GM21619 (cell line): ENCODE measurements around the gene TMEM200B.
"Not testable (repeated sequence)": the region's sequence is repeated elsewhere in the genome, so short reads cannot be mapped to it uniquely, and the experiment has no call there.

Experiments used
- ATAC-seq: cut with Tn5 transposase; IDR thresholded peaks from one replicate; pipeline ENCODE4 v1.9.1; 2021; ENCODE audit not compliant: unreplicated experiment

TMEM200B gene

GRCh38 chr1:29136391-29136915 lies 12.8 kb upstream of the TMEM200B start:
- no peak for ATAC-seq

DNA sequence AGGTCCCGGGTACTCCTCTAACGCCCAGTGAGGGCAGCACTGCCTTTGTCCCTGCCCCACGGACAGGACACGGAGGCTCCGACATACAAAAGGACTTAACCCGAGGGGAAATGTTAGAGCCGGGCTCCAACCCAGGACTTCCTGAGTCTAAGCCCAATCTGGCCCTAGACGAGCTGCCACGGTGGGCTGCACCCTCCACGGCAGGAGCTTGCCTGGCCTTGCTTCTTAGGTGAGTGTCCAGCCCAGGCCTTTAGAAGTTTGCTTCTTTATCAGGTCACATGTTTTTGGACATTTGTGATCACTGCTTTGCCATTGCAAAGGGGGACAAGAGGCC lies 11.0 kb upstream of the TMEM200B start:
- ATAC-seq, result no peak

GRCh38 chr1:29133861-29134694 lies 10.4 kb upstream of the TMEM200B start:
- no peak for ATAC-seq

- not testable (repeated sequence) for ATAC-seq
Observed at GRCh38 chr1:29131056-29131455, 7.4 kb upstream of the TMEM200B start.

DNA sequence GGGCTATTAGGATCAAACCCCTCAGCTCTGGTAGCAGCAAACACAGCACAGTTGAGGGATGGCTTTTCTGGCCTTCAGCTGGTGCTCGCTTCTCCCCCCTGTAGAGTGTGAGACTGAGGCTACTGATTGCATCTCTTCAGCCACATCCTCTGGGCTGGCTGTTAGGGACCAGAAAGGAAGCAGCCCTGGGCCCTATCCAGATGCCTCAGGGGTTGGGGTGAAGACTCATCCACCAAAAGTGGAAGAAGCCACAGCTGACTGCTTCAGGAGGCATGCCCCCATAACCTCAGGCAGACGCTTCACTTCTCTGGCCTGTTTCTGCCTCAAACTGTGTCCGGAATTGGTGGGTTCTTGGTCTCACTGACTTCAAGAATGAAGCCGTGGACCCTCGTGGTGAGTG lies 6.2 kb upstream of the TMEM200B start:
- no peak for ATAC-seq

DNA sequence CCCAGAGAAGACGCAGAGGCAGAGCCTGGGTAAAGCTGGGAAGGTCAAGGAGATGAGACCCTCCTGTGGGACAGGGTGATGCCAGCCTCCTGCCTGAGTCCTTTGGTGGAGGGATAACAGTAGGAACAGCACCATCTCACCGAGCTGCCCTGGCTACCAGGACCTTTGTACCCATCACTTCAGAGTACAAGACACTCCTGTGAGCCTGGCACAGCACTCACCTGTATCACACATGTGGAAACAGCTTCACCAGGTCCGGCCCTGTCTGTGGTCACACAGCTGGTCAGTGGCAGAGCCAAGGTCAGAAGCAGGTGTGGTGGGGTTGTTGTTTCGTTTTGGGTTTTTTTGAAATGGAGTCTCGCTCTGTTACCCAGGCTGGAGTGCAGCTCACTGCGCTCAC lies 5.0 kb upstream of the TMEM200B start:
- no peak for ATAC-seq

- no peak for ATAC-seq
Observed at GRCh38 chr1:29126198-29126597, 2.5 kb upstream of the TMEM200B start.

GRCh38 chr1:29125788-29126187 lies 2.1 kb upstream of the TMEM200B start:
- ATAC-seq, result no peak

GRCh38 chr1:29125237-29125641 lies 1.5 kb upstream of the TMEM200B start:
- ATAC-seq, result no peak

- ATAC-seq, result no peak
Observed at GRCh38 chr1:29124366-29125236, 898 bp upstream of the TMEM200B start.

DNA sequence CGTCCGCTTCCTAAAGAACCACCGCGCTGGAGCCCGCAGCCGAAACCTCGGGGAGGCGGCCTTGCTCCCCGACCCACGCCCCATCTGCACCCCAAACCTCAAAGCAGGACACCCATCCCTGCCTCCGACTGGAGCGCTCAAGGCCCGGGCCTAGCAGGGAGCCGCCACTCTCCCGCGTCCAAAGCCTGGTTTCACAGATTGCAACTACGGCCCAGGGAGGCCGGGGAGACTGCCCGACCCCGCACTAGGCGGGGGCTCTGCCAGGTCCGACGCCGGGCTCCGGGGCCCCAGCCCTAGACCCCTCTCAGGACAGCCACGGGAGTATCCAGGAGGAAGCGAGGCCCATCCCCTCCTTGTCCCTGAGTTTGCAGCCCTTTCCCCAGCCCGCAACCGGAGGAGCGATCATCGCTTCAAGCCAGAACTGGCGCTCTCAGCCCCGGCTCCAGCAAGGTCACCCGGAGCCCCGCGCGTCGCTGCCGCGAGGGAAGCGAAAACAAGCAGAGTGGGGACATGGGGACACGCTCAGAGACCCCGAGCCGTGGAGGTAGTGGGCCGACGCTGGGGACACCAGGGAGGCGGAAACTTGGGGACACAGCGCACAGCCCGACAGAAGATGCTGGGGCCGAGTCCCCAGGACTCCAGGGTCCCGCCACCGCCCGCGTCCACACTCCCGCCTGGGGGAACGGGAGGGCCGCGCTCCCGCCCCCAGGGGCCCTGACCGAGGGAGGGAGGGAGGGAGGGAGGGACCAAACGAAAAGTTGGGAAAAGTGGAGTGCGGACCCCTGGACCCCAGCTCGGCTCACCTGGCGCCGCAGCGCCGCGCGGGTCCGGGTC lies 433 bp downstream of the TMEM200B start:
- no peak for ATAC-seq

- ATAC-seq, result no peak
Observed at GRCh38 chr1:29122682-29123052, 1.0 kb downstream of the TMEM200B start.

DNA sequence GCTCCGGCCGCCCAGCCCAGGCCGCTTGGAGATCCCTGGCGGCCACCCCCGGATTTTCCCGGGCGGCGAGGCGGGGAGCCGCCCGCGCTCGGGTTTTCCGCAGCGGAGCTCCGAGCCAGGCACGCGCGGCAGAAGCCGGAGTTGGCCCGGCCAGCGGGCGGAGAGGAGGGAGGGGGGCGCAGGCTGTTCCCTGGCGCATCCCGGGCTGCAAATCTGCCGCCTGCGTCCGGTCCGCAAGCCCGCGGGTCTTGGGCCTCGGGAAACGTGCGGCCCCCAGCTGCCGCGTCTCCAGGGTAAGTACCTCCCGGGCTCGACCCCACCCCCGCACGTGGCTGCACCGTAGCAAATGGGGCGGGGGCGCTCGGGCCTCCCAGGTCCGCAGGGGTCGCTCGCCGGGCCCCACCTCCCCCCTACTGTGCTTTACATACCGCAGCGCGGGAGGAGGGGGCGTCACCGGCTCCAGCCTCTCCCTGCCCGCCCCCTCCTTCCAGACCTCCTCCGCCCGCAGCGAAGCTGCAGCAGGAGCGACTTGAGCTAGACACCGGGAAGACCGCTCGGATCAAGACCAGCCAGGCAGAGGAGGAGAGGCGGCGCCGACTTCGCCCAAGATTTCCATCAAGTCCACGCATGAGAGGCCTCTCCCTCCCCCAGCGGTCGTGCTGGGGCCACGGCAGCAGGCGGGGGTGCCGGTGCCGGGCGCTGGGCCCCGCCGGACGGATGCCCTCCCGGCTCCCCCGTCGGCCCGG lies 1.6 kb downstream of the TMEM200B start:
- no peak for ATAC-seq

DNA sequence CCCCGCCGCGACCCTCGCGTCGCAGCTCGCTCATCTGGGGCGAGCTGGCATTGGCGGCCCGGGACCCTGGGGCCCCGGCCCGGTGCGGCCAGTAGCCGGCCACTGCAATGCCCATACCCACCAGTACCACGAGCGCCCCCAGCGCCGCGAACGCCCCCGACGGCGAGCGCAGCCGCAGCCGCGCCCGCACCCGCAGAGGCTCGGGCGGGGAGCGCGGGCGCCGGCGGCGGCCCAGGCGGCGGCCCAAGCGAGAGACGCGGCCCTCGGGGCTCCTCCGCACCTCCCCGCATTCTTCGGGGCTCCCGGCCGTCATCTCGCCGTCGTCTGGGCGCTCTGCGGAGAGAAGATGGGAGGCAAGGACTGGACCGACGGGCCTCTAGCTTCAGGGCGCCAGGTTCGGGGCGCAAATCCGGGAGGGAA lies 2.2 kb downstream of the TMEM200B start:
- no peak for ATAC-seq

DNA sequence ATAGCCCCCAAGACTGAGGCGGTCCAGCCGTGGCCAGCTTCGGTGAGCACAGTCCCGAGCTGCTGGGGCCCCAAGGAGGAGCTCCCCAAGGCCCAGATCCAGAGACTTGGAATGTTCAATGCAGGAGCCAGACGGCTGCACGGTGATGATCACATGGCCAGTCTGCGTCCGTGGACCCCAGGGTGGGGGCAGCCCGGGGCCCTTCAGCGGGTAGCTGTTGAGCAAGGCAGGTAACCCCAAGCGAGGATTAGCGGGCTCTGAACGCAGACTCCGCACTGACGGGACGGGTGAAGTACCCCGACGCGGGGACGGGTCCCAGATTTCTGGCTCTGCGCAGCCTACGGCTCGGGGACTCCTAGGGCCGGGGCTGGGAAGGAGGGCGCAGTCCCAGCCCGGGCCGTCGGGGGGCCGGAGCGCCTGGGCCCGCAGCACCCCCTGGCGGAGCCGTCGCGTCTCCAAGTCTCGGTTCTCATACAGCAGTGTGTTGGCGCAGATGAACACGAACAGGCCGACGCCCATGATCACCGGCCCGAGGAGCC lies 2.7 kb downstream of the TMEM200B start:
- ATAC-seq, result no peak

DNA sequence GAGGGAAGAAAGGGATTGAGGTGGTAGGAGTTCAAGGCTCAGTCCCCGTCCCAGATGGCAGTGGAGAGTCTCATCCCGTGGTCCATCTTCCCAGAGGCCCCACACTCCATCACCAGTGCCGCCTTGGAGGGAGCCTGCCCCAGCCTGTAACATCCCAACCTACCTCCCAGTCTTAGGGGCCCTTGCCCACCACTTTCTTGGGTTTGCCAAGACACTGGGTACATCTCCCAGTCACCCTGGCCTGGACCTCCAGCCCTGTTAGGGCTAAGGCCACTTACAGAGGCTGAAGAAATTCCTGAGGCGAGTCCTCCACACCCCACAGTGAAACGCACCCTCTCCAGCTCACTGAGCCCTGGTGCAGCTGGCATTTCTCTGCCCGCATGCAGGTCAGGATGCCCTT lies 3.3 kb downstream of the TMEM200B start:
- no peak for ATAC-seq

DNA sequence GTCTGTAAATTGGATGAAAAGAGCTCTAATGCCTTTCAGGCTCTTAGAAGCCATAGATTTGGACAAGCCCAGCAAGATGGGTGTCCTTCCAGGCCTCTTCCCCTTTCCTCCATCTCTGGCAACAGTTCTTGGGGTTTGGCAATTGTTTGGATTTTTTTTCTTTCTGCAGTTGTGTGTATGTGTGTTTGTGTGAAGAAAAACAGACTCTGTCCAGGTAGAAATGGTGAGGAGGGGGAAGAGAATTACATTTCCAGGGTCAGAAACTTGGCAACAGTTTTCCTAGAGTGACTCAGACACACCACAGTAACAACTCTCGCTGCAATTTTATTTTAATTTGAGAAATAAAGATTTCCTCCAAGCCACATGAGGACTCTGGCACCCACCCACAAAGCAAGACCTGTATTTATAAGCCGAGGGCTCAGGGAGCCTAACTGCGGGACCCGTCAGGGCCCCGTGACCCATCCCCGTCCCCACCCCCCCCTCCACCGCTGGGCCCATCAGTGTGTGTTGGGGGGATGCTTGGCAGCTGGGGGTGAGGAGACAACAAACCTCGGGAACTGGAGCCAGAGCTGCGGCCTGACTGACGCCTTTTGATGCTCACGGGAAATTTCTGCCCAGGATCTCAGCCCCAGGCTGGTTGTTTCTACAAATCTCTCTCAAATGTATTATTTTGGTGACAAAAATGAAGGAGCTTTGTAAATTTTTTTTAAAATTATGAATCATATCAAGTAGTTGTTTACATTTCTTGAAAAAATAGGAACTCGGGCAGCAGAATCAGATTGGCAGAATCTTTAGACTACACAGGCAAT lies 4.4 kb downstream of the TMEM200B start:
- no peak for ATAC-seq

GRCh38 chr1:29117381-29117780 lies 6.3 kb downstream of the TMEM200B start:
- ATAC-seq, result no peak

GRCh38 chr1:29114654-29115053 lies 9.0 kb downstream of the TMEM200B start:
- no peak for ATAC-seq
